ENCODE data around the gene FYCO1. TPM values are rescaled to one million over a fixed set of nuclear protein-coding genes. Genes with fewer than 3 reads are reported as not detected.

FYCO1 gene
- total RNA-seq, 1 donor from 2014 or later: 31.8 TPM

GRCh38 chr3:45944830-45945620, 50.6 kb downstream of the FYCO1 start:
- TF ChIP-seq, protein P1, sequence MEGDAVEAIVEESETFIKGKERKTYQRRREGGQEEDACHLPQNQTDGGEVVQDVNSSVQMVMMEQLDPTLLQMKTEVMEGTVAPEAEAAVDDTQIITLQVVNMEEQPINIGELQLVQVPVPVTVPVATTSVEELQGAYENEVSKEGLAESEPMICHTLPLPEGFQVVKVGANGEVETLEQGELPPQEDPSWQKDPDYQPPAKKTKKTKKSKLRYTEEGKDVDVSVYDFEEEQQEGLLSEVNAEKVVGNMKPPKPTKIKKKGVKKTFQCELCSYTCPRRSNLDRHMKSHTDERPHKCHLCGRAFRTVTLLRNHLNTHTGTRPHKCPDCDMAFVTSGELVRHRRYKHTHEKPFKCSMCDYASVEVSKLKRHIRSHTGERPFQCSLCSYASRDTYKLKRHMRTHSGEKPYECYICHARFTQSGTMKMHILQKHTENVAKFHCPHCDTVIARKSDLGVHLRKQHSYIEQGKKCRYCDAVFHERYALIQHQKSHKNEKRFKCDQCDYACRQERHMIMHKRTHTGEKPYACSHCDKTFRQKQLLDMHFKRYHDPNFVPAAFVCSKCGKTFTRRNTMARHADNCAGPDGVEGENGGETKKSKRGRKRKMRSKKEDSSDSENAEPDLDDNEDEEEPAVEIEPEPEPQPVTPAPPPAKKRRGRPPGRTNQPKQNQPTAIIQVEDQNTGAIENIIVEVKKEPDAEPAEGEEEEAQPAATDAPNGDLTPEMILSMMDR (IDR thresholded peaks at IDR 0.05): no peak
- Mint-ChIP-seq H3K27ac (ENCODE audit: unreplicated experiment) (no peak overlapping the region), H3K9me3 (ENCODE audit: unreplicated experiment) (no peaks in the 10 kb centered on the region), H3K36me3 (ENCODE audit: unreplicated experiment) (peaks cover 28% of the 10 kb centered on the region), H3K4me1 (ENCODE audit: unreplicated experiment) (no peaks in the 10 kb centered on the region), H3K27me3 (ENCODE audit: unreplicated experiment) (no peaks in the 10 kb centered on the region), H3K4me3 (ENCODE audit: unreplicated experiment) (no peak overlapping the region)
- DNase-seq (ENCODE audit: extremely low spot score, unreplicated experiment): no peak

DNA sequence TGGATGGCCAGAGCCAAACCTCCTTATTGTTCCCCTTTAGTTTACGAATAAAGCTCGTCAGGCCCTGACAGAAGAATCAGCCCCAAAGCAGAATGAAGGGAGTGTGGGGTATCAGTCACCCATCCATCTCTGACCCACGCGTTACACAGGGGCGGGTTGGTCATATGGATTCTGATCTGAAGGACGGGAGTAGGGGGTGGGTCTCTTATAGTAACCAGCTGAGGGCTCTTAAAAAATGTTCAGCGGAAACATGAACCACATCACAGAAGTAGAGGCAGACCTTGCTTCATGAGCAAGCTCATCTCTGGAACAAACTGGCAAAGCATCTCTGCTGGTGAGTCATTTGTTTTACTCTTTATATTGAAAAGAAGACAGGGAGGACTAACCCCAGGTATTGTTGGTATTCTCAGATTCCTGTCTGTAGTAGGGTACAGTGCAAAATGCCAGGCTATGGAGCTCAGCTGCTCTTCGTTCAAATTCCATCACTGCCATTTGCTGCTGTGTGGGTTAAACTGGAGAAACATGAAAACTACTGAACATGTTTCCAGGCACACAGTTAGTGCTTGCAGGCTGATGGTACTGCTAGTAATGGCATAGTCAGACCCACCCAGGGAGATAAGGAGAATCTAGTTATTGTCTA, 52.3 kb downstream of the FYCO1 start, which contains the start of gene CXCR6:
Gene CXCR6 (plus strand): TSS at position 258 of the 640 bp plus-strand sequence. CDS start 3,018 bp downstream, outside the sequence.
- Mint-ChIP-seq H3K9me3 (ENCODE audit: unreplicated experiment) (no peaks in the 10 kb centered on the region), H3K27me3 (ENCODE audit: unreplicated experiment) (no peaks in the 10 kb centered on the region), H3K4me1 (ENCODE audit: unreplicated experiment) (no peaks in the 10 kb centered on the region), H3K36me3 (ENCODE audit: unreplicated experiment) (peaks cover 22% of the 10 kb centered on the region), H3K27ac (ENCODE audit: unreplicated experiment) (no peak within 1 kb of the TSS), H3K4me3 (ENCODE audit: unreplicated experiment) (no peak within 1 kb of the TSS)
- TF ChIP-seq, protein P1 (IDR thresholded peaks at IDR 0.05): no peak
- no peak for DNase-seq (ENCODE audit: extremely low spot score, unreplicated experiment)

DNA sequence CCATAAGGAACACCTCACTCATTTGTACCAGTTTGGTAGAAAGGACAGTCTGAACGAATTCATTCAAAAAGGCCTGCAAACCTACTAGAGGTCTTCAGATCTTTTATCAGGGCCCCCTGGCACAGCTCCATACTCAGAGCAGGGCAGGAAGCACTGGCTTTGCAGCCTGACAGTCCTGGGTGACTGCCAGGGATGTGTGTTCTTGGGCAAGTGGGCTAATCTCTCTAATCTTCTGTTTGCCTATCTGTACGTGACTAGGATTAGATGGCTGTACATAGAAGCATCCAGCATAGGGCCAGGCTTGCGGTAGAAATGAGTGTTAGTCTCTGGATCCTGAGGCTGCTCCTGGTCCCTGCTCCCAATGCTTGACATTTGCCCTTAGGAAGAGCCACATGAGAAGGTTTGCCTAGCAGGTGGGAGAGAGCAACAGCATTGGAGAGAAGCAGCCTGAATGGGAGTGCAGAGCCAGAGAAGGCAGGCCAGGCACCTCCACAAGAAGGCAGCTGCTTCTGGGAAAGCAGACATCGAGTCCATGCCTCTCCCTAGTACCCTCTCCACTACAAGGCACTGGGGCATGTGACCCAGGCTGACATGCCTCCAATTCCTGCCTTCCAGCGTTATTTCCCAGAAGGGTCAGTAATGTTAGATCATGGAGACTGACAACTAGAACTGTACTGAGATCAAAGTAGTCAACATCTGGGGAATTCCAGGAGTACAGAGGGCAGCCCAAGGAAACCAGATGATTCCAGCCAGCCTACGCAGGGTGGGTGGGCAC, 53.4 kb downstream of the FYCO1 start:
- Mint-ChIP-seq H3K4me1 (ENCODE audit: unreplicated experiment) (no peaks in the 10 kb centered on the region), H3K27me3 (ENCODE audit: unreplicated experiment) (no peaks in the 10 kb centered on the region), H3K36me3 (ENCODE audit: unreplicated experiment) (peaks cover 14% of the 10 kb centered on the region), H3K9me3 (ENCODE audit: unreplicated experiment) (no peaks in the 10 kb centered on the region), H3K27ac (ENCODE audit: unreplicated experiment) (no peak overlapping the region), H3K4me3 (ENCODE audit: unreplicated experiment) (no peak overlapping the region)
- TF ChIP-seq, protein P1 (IDR thresholded peaks at IDR 0.05): no peak
- no peak for DNase-seq (ENCODE audit: extremely low spot score, unreplicated experiment)

DNA sequence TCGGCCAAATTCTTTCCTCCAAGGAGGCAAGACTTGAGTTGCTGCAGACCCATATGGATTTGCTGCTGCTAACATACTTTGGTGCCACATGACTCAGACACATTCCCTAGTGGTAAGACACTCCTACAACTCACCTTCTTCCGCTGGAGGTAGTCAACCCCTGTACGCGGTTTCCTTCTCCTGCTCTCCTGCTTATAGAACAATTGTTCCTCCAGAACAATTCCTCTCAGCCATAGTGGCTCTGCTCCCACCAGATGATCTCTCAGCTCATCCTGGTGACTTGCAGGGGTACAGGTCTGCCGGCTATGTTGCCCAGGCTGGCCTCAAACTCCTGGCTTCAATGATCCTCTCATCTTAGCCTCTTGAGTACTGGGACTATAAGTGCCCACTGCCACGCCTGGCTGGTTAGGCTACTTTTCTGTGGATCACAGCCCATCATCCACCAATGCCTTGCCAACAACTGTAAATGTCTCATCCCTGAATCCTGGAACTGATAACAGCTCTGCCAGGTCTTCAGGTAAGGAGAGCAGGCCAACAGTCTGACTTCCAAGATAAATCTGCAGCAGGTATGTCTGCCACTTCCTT, 54.8 kb downstream of the FYCO1 start:
- no peak for DNase-seq (ENCODE audit: extremely low spot score, unreplicated experiment)
- TF ChIP-seq, protein P1 (IDR thresholded peaks at IDR 0.05): no peak
- H3K4me3 Mint-ChIP-seq (ENCODE audit: unreplicated experiment): no peak overlapping the region
- no peaks in the 10 kb centered on the region for H3K27me3 Mint-ChIP-seq (ENCODE audit: unreplicated experiment)
- H3K36me3 Mint-ChIP-seq (ENCODE audit: unreplicated experiment): peaks cover 9% of the 10 kb centered on the region
- no peaks in the 10 kb centered on the region for H3K9me3 Mint-ChIP-seq (ENCODE audit: unreplicated experiment)
- H3K27ac Mint-ChIP-seq (ENCODE audit: unreplicated experiment): no peak overlapping the region
- H3K4me1 Mint-ChIP-seq (ENCODE audit: unreplicated experiment): no peaks in the 10 kb centered on the region
